T-helper 1 cell (primary cell): ENCODE measurements around the gene SLC2A13.
A peak's percentile ranks its signal among the peaks of the same experiment; 100 is the strongest.
"Not testable (repeated sequence)": the region's sequence is repeated elsewhere in the genome, so short reads cannot be mapped to it uniquely, and the experiment has no call there.

Experiments used
- DNase-seq, 5 donors: peaks; one replicate each; pipeline ENCODE4 v3.0.0-alpha.2; 2012 to 2020

SLC2A13 gene

GRCh38 chr12:39989501-39989900, 116.4 kb downstream of the SLC2A13 start:
- no peak for DNase-seq

GRCh38 chr12:39988574-39988973, 117.3 kb downstream of the SLC2A13 start:
- no peak for DNase-seq

- no peak for DNase-seq
Observed at GRCh38 chr12:39986674-39987073, 119.2 kb downstream of the SLC2A13 start.

- DNase-seq: no peak
Observed at GRCh38 chr12:39984670-39985069, 121.2 kb downstream of the SLC2A13 start.

GRCh38 chr12:39975374-39975918, 130.4 kb downstream of the SLC2A13 start:
- no peak for DNase-seq

GRCh38 chr12:39972119-39972518, 133.8 kb downstream of the SLC2A13 start:
- no peak for DNase-seq

- no peak for DNase-seq
Observed at GRCh38 chr12:39971348-39971747, 134.5 kb downstream of the SLC2A13 start.

DNA sequence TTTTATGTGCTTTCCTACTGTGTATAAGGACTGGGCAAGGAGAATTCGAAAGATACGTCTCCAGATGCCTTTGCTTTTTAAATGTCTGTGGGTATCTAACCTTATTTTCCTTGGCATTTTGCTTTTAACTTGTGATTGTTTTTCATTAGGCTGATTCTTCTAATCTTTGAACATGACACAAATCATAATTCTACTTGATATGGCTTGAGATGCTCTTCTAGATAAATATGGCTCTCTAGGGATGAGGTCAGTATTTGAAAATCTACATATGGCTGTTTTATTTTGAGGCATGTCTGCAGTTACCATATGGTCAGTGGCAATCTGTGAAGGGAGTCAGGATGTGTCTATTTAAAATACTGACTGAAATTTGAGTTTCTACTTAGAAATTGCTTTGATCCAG, 139.2 kb downstream of the SLC2A13 start:
- no peak for DNase-seq

- no peak for DNase-seq
Observed at GRCh38 chr12:39966256-39966655, 139.6 kb downstream of the SLC2A13 start.

DNA sequence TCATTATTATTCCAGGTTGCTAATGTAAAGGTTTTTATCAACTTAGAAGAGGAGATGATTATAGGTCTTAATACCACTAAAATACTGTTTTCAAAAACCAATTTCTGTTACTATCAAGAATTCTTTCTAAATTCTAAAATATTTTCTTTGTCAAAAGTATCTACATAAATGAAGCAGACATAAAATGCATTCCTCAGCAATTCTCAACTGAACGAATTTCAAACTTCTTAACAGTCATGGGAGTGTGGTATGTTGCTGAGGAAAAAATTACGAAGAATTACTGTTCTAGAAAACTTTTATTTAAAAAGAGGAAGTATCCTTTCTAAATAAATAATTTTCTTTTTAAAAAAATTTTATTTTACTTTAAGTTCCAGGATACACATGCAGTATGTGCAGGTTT, 146.4 kb downstream of the SLC2A13 start:
- DNase-seq: no peak

DNA sequence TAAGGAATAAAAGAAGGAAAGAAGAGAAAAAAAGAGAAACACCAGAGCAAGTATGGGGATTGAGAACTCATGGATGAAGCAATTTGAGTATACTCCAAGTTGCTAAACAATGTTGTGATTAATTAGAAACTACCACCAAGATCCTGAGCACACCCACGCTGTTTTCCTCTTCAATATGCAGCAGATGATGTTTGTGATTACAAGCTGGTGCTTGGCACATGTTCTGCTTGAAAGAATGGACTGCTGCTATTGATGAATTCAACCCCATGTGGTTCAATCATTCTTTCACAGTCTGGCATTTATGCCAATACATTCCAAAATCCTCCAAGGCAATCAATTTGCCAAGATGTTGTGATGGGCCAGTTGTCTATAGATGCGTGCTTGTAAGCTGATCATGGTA, 146.8 kb downstream of the SLC2A13 start:
- no peak for DNase-seq

GRCh38 chr12:39958377-39958776, 147.5 kb downstream of the SLC2A13 start:
- DNase-seq: peak in 1 of 5 donors; percentile 3

- DNase-seq: no peak
Observed at GRCh38 chr12:39956725-39957124, 149.2 kb downstream of the SLC2A13 start.

- DNase-seq: no peak
Observed at GRCh38 chr12:39946361-39947280, 159.3 kb downstream of the SLC2A13 start.

- no peak for DNase-seq
Observed at GRCh38 chr12:39937119-39937518, 168.8 kb downstream of the SLC2A13 start.

DNA sequence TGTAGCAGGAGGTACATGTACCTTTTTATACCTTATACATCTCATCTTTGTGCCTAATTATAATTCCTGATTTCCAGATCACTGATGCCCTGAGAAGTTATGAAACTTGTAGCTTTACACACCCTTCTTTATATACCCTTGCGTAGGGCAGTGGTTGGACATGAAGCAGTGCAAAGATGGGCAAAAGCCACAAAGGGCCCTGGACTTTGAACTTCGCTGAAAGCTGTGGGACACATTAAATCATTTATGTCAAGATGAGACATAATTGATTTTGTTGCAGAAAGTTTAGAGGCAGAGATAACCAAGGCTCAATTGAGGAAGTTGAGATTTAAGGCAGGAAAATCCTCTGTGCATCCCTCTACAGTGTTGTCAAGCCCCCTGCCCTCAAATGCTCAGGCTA, 170.0 kb downstream of the SLC2A13 start:
- DNase-seq: no peak

GRCh38 chr12:39935275-39935674, 170.6 kb downstream of the SLC2A13 start:
- DNase-seq: no peak

DNA sequence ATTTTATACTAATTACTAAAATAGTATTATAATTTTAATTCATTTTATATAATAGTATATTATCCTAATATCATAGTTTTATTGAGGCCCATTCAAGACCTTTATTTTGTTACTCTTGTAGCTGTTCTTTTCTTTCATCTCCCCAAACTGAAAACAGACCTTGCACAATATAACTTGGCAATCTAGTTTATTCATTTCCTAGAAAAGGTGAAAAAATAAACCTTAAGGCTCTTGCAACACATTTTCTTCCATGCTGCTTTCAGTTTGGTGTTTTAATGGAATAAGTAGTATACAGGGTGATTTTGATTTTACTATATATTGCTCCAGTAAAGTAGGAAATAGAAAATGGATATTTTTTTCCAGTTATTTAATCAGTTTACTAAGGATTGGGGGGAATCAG, 174.0 kb downstream of the SLC2A13 start:
- DNase-seq: no peak

DNA sequence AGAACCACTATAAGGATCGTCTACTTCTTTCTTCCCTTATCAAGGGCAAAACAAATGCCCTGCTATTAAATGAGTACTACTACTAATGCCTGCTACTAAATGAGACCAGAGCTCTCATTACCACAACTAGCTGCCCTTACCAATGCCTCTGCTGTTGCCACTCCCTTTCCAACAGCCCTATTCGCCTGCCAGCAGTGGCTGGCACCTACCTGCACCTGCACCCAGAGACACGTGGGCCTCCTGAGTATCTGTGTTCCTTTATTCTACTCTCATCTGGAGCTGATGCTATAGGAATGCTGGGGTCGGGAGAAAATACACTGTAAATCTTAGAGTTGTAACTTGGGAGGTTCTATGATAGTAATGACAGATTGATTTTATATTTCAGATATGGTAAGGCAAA, 174.7 kb downstream of the SLC2A13 start:
- DNase-seq: no peak

- DNase-seq: no peak
Observed at GRCh38 chr12:39930101-39930500, 175.8 kb downstream of the SLC2A13 start.

DNA sequence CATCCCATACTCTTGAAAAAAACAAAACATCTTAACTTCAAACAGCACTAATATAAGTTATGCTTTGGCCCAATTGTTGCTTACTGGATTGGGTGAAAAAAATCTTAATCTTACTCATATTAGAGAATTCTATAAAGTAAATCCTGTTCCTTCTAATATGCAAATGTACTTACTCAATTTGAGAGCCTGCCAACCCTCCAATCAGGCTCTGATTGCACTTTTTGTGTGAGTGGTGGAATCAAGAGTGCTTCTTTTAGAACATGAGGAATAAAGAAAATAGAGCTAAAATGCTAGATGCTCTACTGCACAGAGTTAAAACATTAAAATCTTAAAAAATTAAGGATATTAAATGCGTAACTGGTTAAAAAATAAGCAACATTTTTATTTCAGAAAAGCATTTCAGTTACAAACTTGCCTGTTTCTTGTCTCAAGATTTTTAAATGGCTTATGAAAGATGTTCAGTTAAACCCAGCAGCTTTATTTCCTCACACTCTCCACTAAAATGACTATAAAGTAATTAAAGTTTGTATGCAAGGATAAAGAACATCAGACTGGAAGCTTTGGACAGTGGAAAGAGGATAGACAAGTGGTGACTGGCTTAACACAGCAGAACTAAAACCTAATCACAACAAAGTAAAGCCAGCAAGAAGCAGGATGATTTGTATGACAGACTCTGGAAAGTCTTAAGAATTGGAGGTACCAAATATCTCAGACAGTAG, 177.5 kb downstream of the SLC2A13 start:
- DNase-seq: no peak

- DNase-seq: no peak
Observed at GRCh38 chr12:39923364-39923763, 182.5 kb downstream of the SLC2A13 start.

DNA sequence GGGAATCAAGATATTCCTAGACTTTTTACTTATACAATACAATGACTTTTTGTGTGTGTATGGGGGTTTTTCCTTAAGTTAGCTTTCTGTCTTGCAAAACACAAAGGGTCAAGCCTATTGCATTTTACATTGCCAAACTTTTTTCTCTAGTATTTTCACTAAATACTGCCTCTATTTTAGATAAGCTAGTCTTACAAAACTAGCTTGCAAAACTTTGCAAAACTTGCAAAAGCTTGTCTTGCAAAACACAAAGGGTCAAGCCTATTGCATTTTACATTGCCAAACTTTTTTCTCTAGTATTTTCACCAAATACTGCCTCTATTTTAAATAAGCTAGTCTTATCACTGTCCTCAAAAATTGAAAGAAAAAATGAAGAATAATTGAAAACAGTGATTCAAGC, 183.3 kb downstream of the SLC2A13 start:
- not testable (repeated sequence) for DNase-seq

GRCh38 chr12:39920647-39921046, 185.2 kb downstream of the SLC2A13 start:
- no peak for DNase-seq
